ENCODE results near the gene MEOX1.

The MEOX1 gene

DNA sequence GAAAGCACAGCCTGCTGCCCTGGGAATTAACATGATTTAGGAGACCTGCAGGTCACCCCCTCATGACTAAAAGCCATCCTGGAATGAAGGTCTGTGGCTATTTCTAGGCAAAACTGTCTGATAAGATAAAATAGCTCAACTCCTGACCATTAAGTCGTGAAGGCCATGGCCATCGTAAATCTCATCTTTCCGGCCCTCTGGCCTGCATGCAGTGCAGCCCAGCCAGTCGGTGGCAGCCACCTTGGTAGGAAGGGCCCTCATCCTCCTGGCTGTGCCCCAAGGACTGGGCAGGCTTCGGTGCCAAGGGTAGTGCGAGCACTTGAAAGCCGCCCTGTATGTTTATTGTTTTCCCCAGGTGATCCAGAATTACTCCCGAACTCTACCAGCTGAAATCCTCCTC, 18.2 kb upstream of the MEOX1 start:
- DNase-seq = no peak

DNA sequence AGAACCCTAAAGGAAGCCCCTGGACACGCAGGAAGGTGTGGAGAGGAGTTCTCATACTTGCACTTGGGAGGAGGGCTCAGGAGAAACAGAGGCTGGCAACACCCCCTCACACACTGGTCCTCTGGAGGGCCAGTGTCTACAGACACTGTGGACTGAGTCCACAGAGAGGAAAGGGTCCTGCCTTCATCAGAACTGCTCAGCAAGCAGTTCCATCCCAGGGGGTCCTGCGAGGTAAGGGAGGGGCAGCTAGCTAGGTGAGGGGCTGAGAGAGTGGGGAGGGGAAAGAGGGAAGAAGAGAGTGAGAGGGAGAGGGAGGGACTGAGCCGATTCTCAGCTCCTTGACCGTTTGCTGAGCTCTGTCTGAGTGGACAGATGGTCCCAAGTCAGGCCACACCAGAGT, 17.7 kb upstream of the MEOX1 start:
- no peak for DNase-seq

DNA sequence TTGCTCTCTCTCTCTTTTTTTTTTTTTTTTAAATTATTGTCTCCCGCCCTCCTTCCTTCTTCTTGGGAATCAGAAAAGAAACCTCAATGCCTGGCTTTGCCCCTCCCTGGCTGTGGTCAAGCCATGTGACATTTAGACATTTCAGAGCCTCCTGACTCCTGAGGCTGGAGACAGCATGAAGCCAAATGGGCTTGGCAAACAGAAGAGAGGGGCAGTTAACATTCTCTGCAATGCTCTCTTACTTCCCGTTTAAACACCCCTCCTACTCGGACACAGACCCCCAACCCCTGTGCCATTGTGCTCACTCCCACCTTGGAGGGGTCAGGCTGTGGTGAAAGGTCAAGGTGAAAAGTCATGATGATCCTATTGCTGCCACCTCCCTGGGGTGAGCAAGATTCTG, 14.7 kb upstream of the MEOX1 start:
- no peak for DNase-seq

DNA sequence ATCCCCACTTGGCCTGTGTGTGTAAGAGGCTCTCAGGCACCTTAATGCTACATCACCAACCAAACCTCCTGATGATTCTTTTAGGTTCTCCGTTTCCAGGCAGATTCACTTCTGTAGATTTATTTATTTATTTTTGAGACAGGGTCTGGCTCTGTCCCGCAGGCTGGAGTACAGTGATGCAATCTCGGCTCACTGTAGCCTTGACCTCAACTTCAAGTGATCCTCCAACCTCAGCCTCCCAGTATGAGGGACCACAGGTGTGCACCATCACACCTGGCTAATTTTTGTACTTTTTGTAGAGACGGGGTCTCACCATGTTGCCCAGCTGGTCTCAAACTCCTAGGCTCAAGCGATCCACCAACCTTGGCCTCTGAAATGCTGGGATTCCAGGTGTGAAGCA, 12.7 kb upstream of the MEOX1 start:
- DNase-seq = no peak

DNA sequence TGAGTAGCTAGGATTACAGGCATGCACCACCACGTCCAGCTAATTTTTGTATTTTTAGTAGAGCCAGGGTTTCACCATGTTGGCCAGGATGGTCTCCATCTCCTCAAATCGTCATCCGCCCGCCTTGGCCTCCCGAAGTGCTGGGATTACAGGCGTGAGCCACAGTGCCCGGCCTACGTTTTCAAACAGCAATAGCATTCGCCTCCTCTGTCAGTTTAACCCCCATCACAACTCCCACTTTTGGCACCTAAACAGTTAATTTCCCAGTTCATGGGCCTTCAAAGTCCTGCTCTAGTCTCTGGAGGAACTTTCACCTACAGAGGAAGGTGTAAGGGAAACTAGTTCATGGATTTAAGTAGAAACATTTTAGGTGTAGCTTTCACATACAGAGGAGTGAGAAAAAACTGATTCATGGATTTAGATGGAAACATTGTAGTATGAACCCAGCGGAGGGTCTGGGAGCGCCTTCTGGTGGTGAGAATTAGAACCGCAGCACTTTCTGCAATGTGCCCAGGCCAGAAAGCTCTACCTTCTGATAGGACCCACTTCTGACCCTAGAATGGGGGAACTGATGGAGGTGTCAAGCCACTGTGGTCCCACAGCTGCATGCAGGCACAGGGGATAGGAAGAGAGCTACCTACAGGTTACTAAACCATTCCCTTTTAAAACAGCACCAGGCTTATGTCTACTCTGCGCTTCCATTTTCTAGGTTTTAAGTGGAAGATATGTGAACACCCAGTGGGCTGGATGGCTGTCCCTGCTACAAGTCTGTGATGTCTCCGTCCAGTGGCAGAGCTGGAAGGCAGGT, 12.0 kb upstream of the MEOX1 start:
- DNase-seq = peak; percentile 31 to 72 (median 54)

DNA sequence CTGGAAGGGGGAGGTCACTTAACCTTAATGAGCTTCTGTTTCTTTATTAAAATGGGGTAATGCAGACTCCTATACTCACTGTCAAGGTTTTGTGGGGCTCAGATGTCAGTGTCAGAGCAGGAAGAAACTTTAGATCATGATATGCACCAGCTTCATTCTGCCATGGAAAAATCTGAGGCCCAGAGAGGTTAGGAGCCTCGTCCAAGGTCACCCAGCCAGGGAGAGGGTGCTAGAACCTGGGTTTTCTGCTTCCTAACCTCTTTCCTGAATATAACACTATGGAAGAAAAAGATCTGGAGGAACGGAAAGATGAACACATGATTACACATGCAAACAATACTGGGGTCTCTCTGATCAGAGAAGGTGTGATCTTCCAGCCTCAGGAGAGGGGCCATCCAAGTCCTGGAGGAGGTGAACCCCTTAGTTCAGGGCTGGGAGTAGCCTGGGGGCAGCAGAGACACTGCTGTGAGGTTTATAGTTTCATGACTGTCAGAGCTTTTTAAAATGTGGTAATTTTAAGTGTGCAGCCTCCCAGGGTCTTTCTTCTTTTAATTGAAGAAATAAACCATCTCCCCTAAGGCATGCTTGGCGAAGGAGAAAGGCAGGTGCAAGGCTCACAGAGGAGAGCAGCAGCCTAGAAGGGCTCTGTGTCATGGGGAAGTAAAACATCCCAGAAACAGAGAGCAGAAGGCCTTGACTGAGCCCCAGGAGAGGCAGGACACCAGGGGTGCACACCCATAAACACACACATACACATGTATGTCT, 10.2 kb upstream of the MEOX1 start:
- no peak for DNase-seq

DNA sequence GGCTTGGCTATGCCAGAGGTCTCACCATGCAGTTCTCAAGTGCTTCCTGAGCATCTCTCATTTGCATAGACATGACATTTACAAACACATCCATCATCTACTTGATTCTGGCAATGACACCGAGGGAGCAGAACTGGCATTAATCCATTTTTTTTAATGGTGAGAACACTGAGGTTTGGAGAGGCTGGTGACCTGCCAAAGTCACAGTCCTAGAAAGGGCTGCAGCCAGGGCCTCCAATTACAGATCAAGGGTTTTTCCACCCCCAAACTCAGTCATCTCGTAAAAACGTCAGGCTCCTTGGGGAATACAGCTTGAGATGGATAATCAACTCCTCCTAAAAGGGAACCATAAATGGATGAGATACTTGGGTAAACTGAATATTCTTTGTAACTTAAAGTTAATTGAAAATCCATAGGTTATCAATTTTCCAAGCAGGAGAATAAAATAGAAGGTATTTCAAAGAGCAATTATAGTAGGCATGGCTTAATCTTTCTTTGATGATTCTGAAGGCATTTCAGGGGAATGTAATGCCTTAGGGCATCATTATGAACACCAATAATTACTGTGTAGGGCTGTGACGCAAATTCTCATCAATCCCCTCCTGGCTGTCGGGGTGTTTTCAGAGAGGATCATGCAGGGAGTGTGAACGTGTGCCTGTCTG, 9.4 kb upstream of the MEOX1 start:
- DNase-seq = no peak

DNA sequence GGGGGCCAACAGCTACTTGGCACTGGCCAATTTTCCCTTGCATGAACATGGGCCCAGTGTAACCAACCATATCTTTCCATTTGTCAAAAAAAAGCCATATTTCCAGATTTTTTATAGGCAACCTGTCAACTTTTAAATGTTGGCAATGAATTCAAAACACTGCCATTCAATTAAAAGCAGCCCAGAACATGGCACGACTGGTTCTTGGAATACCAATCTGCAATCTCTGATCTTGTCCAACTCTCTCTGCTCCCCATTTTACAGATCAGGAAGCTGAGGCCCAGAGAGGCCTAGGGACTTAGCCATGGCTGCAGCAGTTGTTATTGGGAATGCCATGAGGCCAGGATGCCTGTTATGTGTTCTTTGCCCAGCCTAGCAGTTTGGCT, 8.9 kb upstream of the MEOX1 start:
- no peak for DNase-seq

DNA sequence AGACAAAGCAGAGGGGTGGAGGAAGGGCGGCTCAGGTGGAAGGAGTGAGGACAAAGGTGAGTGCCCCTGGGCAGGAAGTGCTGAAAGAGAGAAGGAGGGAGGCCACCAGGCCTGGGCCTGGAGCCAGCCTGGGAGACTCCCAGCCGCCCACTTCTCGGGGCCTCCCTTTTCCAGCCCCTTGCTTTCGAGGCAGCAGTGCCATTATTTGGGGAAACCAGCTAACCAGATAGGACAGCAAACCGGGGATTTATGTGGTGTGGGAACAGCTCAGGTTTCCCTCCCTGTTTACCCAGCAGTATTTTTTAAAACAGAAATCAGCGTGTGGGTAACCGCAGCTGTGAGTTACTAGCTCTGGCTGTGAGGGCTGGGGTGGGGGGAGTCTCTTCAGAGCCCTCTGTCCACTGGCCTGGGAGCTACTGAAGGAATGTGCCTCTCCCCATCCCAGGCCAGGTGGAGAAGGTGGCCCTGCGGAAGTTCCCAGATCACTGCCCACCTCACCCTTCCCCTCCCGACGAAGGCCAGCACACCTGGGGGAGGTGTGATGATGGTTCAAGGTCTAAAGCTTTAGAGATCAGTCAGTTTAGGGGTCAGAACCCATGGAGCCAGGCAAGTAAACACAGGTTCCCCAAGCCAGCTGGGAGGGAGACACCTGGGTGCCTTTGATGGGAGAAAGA, 8.4 kb upstream of the MEOX1 start:
- no peak for DNase-seq

DNA sequence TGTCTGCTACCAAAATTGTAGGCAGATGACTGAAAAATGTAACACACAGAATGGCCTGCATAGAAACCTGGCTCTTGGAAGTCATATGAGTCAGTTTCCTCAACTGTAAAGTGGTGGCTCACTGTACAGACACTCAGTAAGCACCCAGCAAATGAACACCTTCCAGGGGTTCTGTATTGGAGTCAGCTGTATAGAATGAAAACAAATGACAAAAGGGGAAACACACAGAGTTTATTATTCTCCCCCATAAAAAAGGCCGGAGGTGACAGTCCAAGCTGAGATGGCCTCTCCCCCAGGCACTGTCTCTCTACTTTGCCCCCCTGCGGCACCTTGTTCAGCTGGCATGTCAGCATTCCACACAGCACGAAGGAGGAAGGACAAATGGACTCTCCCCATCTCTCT, 6.2 kb upstream of the MEOX1 start:
- DNase-seq = no peak

DNA sequence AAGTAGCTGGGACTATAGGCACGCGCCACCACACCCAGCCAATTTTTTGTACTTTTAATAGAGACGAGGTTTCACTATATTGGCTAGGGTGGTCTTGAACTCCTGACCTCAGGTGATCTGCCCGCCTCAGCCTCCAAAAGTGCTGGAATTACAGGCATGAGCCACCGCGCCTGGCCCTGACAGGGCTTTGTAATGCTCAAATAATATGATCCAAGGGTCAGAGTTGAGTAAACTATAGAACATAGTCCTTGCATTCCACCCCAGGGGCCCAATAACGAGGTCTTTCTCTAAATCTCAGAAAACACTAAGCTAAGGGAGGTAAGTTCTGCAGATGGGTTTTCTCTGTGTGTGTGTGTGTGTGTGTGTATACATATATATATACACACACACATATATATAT, 5.8 kb upstream of the MEOX1 start:
- DNase-seq = no peak

DNA sequence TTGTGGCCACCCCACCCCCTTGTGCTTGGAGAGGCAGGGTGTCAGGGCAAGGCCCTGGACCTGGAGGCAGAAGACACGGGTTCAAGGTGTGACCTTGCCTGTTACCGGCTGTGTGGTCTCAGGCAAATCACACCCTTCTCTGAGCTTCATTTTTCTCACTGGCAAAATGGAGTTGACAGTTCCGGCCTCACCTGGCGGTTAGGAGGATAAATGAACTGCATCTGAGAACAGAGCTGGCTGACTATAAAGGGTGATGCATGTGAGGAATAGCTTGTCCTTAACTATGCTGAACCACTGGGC, 4.2 kb upstream of the MEOX1 start:
- no peak for DNase-seq

DNA sequence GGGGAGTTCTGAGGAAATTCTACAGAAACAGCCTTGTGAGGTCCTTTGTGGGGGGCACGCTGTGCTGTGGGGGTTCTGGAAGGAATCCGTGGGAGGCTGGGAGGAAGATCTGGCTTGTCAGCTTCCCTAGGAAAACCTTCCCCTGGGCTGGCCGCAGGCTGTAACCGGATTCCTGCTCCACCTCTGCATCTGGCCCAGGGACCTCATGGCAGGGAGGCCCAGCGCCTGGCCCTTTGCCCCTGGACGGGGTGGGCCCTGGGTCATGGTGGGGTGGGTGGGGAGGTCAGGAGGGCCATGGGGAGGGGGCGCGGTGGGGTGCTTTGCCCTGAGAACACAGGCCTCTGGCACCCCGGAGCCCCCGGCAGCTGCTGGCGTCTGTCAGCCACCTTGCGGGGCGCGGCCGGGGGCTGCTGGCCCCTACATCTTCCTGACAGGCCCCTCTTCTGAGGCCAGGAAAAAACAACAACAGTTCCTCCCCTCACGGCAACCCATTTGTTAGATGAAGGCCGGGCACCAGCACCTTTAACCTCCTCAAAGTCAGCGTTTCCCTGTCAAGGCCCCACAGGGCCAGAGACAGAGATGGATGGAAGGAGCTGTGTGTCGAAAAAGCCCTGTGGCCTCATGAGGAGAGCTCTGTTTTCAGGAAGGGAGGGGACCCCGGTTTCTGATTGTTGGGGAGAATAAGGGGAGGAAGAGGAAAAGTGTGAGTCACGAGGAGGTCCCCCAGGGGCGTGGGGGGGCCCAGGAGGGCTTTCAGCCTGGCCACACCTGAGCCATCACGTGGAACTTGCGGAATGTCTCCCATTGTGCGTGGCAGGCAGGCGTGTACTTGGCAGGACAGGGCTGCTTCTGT, 3.6 kb upstream of the MEOX1 start:
- DNase-seq = no peak

DNA sequence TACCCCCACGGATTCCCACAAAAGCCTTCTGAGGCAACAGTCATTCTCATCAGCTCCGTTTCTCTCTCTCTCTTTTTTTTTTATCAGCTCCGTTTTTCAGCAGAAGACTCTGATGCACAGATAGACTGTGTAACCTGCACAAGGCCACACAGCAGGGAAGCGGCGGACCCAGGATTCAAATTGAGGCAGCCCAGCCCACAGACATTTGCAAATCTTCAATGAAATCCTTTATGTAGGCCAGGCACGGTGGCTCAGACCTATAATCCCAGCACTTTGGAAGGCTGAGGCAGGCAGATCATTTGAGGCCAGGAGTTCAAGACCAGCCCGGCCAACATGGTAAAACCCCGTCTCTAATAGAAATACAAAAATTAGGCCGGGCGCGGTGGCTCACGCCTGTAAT, 2.4 kb upstream of the MEOX1 start:
- no peak for DNase-seq

DNA sequence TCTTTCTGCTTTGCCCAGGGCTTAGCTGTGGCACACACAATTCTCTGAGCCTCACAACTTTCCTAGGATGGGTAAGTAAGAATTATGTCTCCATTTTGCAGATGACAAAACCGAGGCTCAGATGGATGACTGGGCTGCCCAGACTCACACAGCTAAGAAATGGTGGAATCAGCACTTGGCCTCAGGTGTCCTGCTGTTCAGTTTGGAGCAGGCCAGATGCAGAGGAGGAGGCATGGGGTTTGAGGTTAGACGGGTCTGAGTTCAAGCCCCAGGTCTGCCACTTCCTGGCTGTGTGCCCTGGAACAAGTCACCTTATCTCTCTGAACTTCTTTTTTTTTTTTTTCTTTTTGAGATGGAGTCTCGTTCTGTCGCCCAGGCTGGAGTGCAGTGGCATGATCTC, 1.7 kb upstream of the MEOX1 start:
- no peak for DNase-seq

DNA sequence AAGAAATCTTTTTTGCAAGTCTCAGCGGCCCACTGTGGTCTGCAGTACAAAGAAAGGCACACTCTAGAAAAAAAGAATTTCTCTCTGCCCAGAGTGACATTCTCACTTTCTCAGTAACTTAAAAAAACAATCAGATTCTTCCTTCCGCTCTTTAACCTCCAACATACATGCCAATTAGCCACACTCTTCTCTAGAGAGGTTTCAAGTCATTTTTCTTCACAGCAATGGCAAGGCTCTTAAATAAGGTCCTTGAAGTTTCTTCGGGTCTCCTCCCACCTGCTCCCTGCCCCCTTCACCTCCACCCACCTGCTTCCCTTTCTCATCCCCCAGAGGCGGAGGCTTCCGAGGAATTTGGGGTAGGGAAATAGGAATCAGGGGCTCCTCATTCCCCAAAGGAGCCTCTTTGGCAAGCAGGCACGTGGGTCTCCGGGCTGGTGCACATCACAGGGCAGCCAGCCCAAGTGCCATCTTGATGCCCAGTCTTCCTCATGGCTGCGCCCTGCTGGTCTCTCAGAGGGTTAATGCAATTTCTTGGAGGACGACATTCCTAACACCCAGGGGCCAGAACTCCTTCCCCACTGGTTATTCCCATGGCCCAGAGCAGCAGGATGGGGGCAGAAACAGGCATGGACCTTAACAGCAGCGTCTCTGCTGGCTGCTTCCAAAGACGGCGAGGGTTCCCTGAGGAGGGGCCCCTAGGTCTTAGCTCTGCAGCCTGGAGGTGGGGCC, 855 bp upstream of the MEOX1 start:
- no peak for DNase-seq

DNA sequence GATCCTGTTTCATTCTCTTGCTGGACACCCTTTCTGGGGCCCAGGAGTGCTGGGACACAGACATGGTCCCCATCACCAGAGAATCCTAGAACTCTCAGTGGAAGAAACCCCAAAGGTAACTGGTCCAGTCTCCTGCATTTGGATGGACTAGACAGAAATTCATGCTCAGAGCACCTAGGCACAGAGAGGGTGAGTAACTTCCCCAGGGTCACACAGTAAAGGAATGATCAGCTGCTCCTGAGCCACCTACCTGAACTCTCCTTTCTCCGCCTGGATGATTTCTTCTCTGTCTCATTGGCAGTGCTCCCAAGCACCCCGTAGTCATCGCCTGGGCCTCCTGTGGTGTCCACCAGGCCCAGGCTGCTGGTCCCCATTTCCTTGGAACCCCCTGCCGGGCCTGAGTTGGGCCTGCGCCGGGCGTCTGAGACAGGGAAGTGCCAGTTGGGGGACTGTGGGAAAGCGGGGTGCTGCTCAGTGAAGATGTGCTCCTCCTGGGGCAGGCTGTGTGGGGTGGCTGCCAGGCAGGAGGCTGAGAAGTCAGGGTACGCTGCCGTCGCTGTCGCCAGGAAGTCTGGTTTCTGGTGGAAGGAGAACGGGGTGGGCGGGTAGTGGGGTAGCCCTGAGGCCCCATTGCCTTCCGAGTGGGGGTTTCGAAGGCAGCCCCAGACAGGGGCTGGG, 767 bp downstream of the MEOX1 start:
- no peak for DNase-seq

DNA sequence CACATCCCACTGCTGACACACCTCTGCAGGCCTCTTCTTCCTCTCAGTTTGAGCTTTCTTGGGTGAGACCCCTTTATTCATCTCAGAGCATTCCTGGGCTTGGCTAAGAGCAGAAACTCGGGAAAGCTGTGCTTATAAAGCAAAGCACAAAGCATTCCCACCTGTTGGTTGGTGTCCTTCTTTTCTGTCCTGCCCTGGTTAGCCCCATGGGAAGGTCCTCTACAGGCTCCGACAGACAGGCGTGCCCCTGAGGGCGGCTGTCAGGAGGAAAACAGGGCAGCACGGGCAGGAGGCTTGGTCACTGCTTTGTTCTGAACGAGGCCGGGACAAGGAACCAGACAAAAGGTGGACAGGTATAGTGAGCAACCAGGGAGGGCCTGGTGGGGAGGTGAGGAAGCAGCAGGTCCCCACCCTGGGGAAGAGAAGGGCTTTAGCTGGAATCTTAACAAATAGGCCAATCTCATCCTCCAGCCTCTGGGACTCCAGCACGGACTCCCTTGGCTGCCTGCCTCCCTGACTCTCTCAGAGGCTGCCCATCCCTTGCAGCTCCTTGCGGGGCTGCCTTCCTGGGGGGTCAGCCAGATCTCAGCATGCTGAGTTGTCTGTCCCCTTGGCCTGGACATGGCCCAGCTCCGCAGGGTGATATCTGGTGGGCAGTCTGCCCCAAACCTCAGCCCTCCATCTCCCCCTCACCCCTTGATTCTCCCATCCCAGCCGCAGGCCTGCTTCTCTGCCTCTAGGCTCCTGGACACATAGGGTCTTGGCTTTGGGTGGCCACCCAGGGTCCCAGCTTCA, 1.7 kb downstream of the MEOX1 start:
- no peak for DNase-seq

DNA sequence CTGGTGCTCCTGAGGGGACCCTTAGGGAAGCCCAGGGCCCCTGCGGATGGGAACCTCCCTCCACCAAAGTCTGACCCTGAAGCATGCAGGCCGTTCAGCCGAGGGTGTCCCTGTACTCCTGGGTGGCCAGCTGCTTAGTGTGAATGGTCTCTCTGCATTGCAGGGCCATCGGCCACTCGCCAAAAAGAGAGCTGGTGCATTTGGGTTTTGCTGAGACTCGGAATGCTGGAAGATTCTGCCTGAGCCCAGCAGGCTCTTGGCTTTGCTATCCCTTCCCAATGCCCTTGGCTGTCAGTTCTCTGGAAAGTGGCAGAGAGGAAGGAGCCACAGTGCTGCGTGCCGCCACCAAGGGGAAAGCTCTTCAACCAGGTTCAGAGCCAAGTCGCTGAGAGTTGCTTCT, 2.8 kb downstream of the MEOX1 start:
- DNase-seq = no peak

DNA sequence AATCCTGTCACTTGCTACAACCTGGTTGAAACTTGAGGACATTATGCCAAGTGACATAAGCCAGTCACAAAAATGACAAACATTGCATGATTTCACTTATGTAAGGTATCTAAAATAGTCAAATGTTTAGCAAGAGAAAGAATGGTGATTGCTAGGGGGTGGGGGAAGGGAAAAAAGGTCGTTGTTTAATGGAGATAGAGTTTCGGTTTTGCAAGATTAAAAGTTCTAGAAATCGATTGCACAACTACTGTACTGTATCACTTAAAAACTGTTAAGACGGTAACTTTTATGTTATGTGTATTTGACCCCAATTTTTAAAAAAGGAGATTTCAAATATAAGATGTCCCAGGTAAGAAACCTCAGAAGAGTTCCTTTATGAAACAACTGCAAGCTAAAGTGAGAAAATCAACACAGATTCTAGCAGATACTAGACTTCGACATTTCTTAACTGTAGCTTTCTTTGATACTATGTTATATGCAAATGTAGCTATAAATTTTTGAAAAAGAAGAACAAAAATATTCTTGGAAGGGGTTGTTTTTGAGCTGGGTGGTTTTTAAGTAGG, 5.9 kb downstream of the MEOX1 start:
- no peak for DNase-seq
